Activated T-helper 2 cell treated with anti-CD3 and anti-CD28 coated beads, Interferon-gamma antibody, Interleukin-2, Interleukin-4, amounts not matched to agents 10 μg/mL and 5 μg/mL and 100 μg/mL, durations not matched to agents 14 hours and 24 hours and 36 hours (primary cell): ENCODE results near the gene NPLOC4. TPM values are rescaled to one million over a fixed set of nuclear protein-coding genes. Genes with fewer than 3 reads are reported as not detected.

Source experiments
- DNase-seq: peaks from one replicate; pipeline ENCODE4 v3.0.0; 2021; ENCODE audit warnings: low spot score
- H3K27ac Mint-ChIP-seq: one replicate; pipeline ENCODE4 v1.8.0; 2021; ENCODE audit warnings: mixed read lengths
- H3K27me3 Mint-ChIP-seq: one replicate; pipeline ENCODE4 v1.8.0; 2021; ENCODE audit warnings: low read depth, mixed read lengths
- H3K36me3 Mint-ChIP-seq: one replicate; pipeline ENCODE4 v1.8.0; 2021; ENCODE audit warnings: low read depth, mixed read lengths
- H3K4me1 Mint-ChIP-seq: one replicate; pipeline ENCODE4 v1.8.0; 2021; ENCODE audit warnings: low read depth, mixed read lengths
- H3K4me3 Mint-ChIP-seq: one replicate; pipeline ENCODE4 v1.8.0; 2021; ENCODE audit warnings: low read depth, mild to moderate bottlenecking, moderate library complexity, mixed read lengths
- H3K9me3 Mint-ChIP-seq: one replicate; pipeline ENCODE4 v1.8.0; 2021; ENCODE audit warnings: mixed read lengths
- intact Hi-C: fragments of 100-400 bp; cut with micrococcal nuclease; formaldehyde crosslinking; loops from one replicate; pipeline ENCODE4 v1.15.1; 2023
- total RNA-seq: library from RNA; stranded (reverse); gene quantifications from 2 replicates; pipeline ENCODE4 v1.2.3, GENCODE V29; 2022

Gene NPLOC4
- total RNA-seq, 1 donor from 2014 or later = 138 TPM

GRCh38 chr17:81673561-81674258, 36.8 kb upstream of the NPLOC4 start:
- no peak overlapping the region for H3K27ac Mint-ChIP-seq
- H3K27me3 Mint-ChIP-seq = no peaks in the 10 kb centered on the region
- H3K9me3 Mint-ChIP-seq = no peaks in the 10 kb centered on the region
- H3K4me1 Mint-ChIP-seq = peaks cover 5% of the 10 kb centered on the region
- intact Hi-C loops = no loop called here
- no peak overlapping the region for H3K4me3 Mint-ChIP-seq
- peaks cover 47% of the 10 kb centered on the region for H3K36me3 Mint-ChIP-seq
- DNase-seq = no peak

- Mint-ChIP-seq H3K4me1 (peaks cover 10% of the 10 kb centered on the region), H3K36me3 (peaks cover 52% of the 10 kb centered on the region), H3K9me3 (no peaks in the 10 kb centered on the region), H3K27me3 (no peaks in the 10 kb centered on the region), H3K27ac (no peak overlapping the region), H3K4me3 (no peak overlapping the region)
- DNase-seq = no peak
- intact Hi-C loops = no loop called here
Observed at GRCh38 chr17:81672954-81673353, 36.0 kb upstream of the NPLOC4 start.

- no peaks in the 10 kb centered on the region for H3K9me3 Mint-ChIP-seq
- H3K4me1 Mint-ChIP-seq = peaks cover 14% of the 10 kb centered on the region
- no peak overlapping the region for H3K27ac Mint-ChIP-seq
- H3K27me3 Mint-ChIP-seq = no peaks in the 10 kb centered on the region
- H3K4me3 Mint-ChIP-seq = no peak overlapping the region
- no peak for DNase-seq
- intact Hi-C loops = no loop called here
- peaks cover 56% of the 10 kb centered on the region for H3K36me3 Mint-ChIP-seq
Observed at GRCh38 chr17:81672504-81672903, 35.6 kb upstream of the NPLOC4 start.

- Mint-ChIP-seq H3K9me3 (no peaks in the 10 kb centered on the region), H3K4me1 (peaks cover 27% of the 10 kb centered on the region), H3K4me3 (peak overlapping the region; percentile 94), H3K27me3 (no peaks in the 10 kb centered on the region), H3K36me3 (peaks cover 67% of the 10 kb centered on the region), H3K27ac (peak overlapping the region; percentile 22)
- intact Hi-C loops = loop anchor here (2.0 to 5.0 kb wide), 2 partner anchors 31 to 35 kb away; partner anchors contain the start of genes MRPL12, NPLOC4 and TSPAN10
- no peak for DNase-seq
Observed at GRCh38 chr17:81667754-81668153, 30.8 kb upstream of the NPLOC4 start.

- Mint-ChIP-seq H3K27me3 (no peaks in the 10 kb centered on the region), H3K9me3 (no peaks in the 10 kb centered on the region), H3K27ac (peak within 1 kb of the TSS; percentile 95), H3K4me1 (peaks cover 29% of the 10 kb centered on the region), H3K4me3 (peak within 1 kb of the TSS; percentile 94), H3K36me3 (peaks cover 57% of the 10 kb centered on the region)
- intact Hi-C loops = loop anchor here (2.0 to 5.0 kb wide), 2 partner anchors 30 to 36 kb away; partner anchors contain the start of genes MRPL12, NPLOC4 and TSPAN10
- peak; percentile 91 for DNase-seq
Observed at GRCh38 chr17:81666342-81667191, 29.7 kb upstream of the NPLOC4 start, which contains the start of the genes CCDC137 and OXLD1. Gene CCDC137, plus strand, starts transcription at chr17:81666737. Its CDS starts 30 bp downstream, at chr17:81666767. Gene OXLD1, minus strand, starts transcription at chr17:81666605. Its CDS starts 28 bp downstream, at chr17:81666577.

- DNase-seq = no peak
- Mint-ChIP-seq H3K36me3 (peaks cover 51% of the 10 kb centered on the region), H3K4me1 (peaks cover 29% of the 10 kb centered on the region), H3K27ac (peak overlapping the region; percentile 95), H3K9me3 (no peaks in the 10 kb centered on the region), H3K4me3 (peak overlapping the region; percentile 94), H3K27me3 (no peaks in the 10 kb centered on the region)
- intact Hi-C loops = loop anchor here (2.0 to 5.0 kb wide), 2 partner anchors 29 to 36 kb away; partner anchors contain the start of genes MRPL12, NPLOC4 and TSPAN10
Observed at GRCh38 chr17:81666092-81666341, 29.1 kb upstream of the NPLOC4 start.

GRCh38 chr17:81665205-81666091, 28.5 kb upstream of the NPLOC4 start:
- Mint-ChIP-seq H3K27me3 (no peaks in the 10 kb centered on the region), H3K36me3 (peaks cover 49% of the 10 kb centered on the region), H3K27ac (peak overlapping the region; percentile 95), H3K9me3 (no peaks in the 10 kb centered on the region), H3K4me1 (peaks cover 29% of the 10 kb centered on the region), H3K4me3 (peak overlapping the region; percentile 94)
- intact Hi-C loops = loop anchor here (2.0 to 5.0 kb wide), 2 partner anchors 29 to 37 kb away; partner anchors contain the start of genes MRPL12, NPLOC4 and TSPAN10
- peak; percentile 33 for DNase-seq

GRCh38 chr17:81664051-81664470, 27.1 kb upstream of the NPLOC4 start:
- Mint-ChIP-seq H3K4me3 (peak overlapping the region; percentile 47), H3K36me3 (peaks cover 38% of the 10 kb centered on the region), H3K4me1 (peaks cover 29% of the 10 kb centered on the region), H3K27ac (peak overlapping the region; percentile 49), H3K9me3 (no peaks in the 10 kb centered on the region), H3K27me3 (no peaks in the 10 kb centered on the region)
- DNase-seq = no peak
- intact Hi-C loops = no loop called here

GRCh38 chr17:81662002-81662401, 25.1 kb upstream of the NPLOC4 start:
- Mint-ChIP-seq H3K4me1 (peaks cover 22% of the 10 kb centered on the region), H3K27ac (no peak overlapping the region), H3K4me3 (no peak overlapping the region), H3K9me3 (no peaks in the 10 kb centered on the region), H3K36me3 (peaks cover 26% of the 10 kb centered on the region), H3K27me3 (no peaks in the 10 kb centered on the region)
- intact Hi-C loops = no loop called here
- DNase-seq = no peak

GRCh38 chr17:81660441-81660840, 23.5 kb upstream of the NPLOC4 start:
- DNase-seq = no peak
- H3K36me3 Mint-ChIP-seq = peaks cover 14% of the 10 kb centered on the region
- no peak overlapping the region for H3K4me3 Mint-ChIP-seq
- intact Hi-C loops = no loop called here
- no peak overlapping the region for H3K27ac Mint-ChIP-seq
- H3K9me3 Mint-ChIP-seq = no peaks in the 10 kb centered on the region
- peaks cover 20% of the 10 kb centered on the region for H3K4me1 Mint-ChIP-seq
- no peaks in the 10 kb centered on the region for H3K27me3 Mint-ChIP-seq

- no peak overlapping the region for H3K4me3 Mint-ChIP-seq
- H3K27ac Mint-ChIP-seq = no peak overlapping the region
- no peaks in the 10 kb centered on the region for H3K9me3 Mint-ChIP-seq
- intact Hi-C loops = no loop called here
- DNase-seq = no peak
- peaks cover 4% of the 10 kb centered on the region for H3K36me3 Mint-ChIP-seq
- H3K27me3 Mint-ChIP-seq = no peaks in the 10 kb centered on the region
- H3K4me1 Mint-ChIP-seq = peaks cover 13% of the 10 kb centered on the region
Observed at GRCh38 chr17:81659038-81659437, 22.1 kb upstream of the NPLOC4 start.

- Mint-ChIP-seq H3K27me3 (no peaks in the 10 kb centered on the region), H3K27ac (no peak overlapping the region), H3K4me3 (no peak overlapping the region), H3K4me1 (peaks cover 13% of the 10 kb centered on the region), H3K36me3 (no peaks in the 10 kb centered on the region), H3K9me3 (no peaks in the 10 kb centered on the region)
- intact Hi-C loops = no loop called here
- DNase-seq = no peak
Observed at GRCh38 chr17:81656835-81657234, 19.9 kb upstream of the NPLOC4 start.
